ENCODE results near the gene ERI2.
"Not testable (repeated sequence)": the region's sequence is repeated elsewhere in the genome, so short reads cannot be mapped to it uniquely, and the experiment has no call there.

ERI2 gene

GRCh38 chr16:20812510-20812909 is 6.2 kb upstream of the ERI2 start:
- no peak for DNase-seq

DNA sequence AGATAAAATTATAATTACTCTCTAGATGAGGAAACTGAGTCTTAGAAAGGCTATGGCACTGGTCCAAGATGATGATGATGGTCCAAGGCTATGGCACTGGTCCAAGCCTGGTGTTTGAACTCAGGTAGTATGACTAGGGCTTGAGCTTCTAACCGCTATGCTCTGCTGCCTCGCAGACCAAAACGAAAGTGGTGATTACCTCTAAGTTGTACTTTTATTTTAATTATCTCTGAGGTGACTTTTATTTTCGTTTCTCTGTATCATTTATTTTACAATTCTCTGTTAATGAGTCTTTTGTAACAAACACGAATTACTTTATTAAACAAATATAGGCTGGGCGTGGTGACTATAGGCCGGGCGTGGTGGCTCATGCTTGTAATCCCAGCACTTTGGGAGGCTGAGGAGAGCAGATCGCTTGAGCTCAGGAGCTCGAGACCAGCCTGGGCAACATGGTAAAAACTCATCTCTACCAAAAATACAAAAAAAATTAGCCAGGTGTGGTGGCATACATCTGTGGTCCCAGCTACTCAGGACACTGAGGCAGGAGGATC is 5.7 kb upstream of the ERI2 start:
- no peak for DNase-seq

DNA sequence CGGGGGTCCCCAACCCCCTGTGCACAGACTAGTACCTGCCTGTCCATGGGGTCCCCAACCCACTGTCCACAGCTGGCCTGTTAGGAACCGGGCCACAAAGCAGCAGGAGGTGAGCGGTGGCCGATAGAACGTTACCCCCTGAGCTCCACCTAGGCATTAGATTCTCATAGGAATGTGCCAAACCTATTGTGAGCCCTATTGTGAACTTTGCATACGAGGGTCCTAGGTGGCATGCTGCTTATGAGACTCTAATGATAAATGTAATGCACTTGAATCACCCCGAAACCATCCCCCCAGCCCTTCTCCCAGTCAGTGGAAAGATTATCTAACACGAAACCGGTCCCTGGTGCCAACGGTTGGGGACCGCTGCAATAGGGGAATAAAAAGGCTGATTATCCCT is 1.6 kb upstream of the ERI2 start:
- DNase-seq, result no peak

- not testable (repeated sequence) for DNase-seq
These were observed 546 bp downstream of the ERI2 start for GRCh38 chr16:20805684-20806167.

- DNase-seq, result no peak
These were observed 2.6 kb downstream of the ERI2 start for GRCh38 chr16:20803561-20804214.

DNA sequence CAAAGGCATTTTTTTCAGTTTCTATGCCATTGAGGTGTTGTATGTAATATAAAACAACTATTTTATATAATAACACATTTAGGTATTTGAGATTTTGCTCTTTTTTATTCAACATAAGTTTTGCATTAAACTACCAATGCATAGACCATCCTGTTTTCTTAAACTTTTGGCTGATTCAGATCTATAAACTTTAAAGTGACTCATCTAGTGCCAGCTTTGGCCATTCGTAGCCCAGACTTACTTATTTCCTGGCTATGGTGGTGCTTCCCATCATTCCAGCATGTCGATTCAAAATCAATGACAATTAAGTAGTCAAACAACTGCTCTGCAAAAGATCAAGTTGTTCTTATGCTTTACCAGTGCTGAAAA is 3.1 kb downstream of the ERI2 start:
- no peak for DNase-seq

- DNase-seq, result no peak
These were observed 5.0 kb downstream of the ERI2 start for GRCh38 chr16:20801278-20801677.

DNA sequence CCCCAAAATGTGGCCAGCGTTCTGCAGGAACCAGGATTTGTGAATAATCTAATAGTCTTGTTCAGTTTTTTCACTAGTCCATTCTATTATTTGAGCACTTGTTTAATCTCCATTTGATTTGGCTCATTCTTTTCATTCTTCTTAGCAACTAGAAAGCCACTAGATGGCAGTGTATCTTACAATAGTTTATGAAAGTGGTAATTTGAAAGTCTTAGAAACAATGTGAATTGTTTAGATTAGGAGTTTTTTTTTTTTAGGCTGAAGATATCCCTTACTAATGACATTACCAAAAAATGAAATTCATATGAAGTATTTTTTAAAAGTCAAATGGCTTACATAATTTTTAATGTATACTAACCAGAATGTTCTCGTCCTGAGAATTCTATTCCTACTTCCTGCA is 6.7 kb downstream of the ERI2 start:
- peak; percentile 14 for DNase-seq

GRCh38 chr16:20798364-20798763 is 7.9 kb downstream of the ERI2 start:
- no peak for DNase-seq

DNA sequence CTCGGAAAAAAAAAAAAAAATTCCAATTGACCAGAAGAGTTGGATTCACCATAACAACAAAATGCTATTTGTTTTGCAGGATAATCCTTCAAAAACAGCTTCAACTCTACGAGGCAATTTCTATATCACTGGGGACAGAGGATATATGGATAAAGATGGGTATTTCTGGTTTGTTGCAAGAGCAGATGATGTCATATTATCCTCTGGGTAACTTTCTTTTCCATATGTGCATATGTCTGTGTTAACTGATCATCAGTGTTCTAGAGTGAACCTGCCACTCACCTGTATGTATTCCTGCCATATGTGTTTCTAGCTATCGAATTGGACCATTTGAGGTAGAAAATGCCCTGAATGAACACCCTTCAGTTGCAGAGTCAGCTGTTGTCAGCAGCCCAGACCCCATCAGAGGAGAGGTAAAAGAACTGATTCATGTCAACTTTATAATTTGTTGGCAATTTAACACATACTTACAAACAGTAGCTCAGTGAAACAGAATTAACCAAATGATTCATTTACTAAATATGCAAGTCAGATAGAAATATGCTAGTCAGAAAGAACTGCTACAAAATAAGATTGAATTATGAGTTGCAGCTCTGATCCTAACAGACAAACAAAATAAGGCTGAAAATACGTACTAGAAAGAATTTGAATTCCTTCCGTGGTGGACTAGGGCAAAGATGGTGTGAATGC is 14.2 kb downstream of the ERI2 start:
- no peak for DNase-seq

- DNase-seq, result no peak
These were observed 17.1 kb downstream of the ERI2 start for GRCh38 chr16:20789130-20789529.

GRCh38 chr16:20784204-20784603 is 22.1 kb downstream of the ERI2 start:
- no peak for DNase-seq

GRCh38 chr16:20782470-20782869 is 23.8 kb downstream of the ERI2 start:
- DNase-seq, result no peak

GRCh38 chr16:20781697-20782096 is 24.6 kb downstream of the ERI2 start:
- no peak for DNase-seq

- peak; percentile 13 for DNase-seq
These were observed 31.4 kb downstream of the ERI2 start for GRCh38 chr16:20774703-20775362.

DNA sequence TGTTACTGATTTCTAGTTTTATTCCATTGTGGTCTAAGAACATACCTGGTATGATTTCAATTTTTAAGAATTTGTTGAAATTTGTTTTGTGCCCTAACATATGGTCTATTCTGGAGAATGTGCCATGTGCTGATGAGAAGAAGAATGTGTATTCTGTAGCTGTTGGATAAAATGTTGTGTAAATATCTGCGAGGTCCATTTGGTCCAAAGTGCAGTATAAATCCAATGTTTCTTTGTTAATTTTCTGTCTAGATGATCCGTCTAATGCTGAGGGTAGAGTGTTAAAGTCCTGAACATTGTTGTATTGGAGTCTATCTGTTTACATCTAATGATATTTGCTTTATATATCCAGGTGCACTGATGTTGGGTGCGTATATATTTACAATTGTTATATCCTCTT is 32.6 kb downstream of the ERI2 start:
- no peak for DNase-seq

DNA sequence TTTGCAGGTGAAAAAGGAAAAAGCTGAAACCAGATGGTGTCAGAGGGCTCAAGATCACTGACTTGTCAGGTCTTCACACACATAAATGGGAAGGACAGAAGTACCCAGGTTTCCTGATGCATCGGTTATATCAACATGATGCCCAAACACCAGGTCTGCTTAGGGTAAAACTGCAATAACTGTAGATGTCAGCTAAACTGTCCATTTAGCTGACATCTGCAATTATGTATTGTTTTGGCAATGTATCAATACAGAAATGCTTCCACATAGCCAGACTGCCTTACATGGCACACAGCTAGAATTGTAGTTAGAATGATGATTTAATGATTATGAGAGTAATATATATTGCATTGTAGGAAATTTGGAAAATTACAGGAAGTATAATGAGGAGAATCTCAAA is 37.5 kb downstream of the ERI2 start:
- no peak for DNase-seq

DNA sequence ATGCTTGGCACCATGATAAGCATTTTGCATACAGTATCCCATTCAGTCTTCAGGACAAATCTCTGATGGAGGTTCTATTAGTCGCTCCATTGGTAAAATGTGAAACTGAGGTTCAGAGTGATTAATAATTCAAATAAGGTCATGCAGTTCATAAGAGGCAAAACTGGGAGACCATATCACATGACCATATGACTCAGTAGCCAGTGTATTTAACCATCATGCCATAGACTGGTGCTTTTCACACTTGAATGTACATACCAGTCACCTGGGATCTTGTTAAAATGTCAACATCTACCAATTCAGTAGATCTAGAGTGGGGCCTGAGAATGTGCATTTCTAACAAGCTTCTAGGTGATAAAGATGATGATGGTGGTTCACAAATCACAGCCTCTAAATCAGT is 38.2 kb downstream of the ERI2 start:
- no peak for DNase-seq

- no peak for DNase-seq
These were observed 38.7 kb downstream of the ERI2 start for GRCh38 chr16:20767577-20767976.

- DNase-seq, result no peak
These were observed 40.0 kb downstream of the ERI2 start for GRCh38 chr16:20766294-20766693.

- no peak for DNase-seq
These were observed 40.5 kb downstream of the ERI2 start for GRCh38 chr16:20765732-20766131.

GRCh38 chr16:20764448-20764847 is 41.8 kb downstream of the ERI2 start:
- not testable (repeated sequence) for DNase-seq

DNA sequence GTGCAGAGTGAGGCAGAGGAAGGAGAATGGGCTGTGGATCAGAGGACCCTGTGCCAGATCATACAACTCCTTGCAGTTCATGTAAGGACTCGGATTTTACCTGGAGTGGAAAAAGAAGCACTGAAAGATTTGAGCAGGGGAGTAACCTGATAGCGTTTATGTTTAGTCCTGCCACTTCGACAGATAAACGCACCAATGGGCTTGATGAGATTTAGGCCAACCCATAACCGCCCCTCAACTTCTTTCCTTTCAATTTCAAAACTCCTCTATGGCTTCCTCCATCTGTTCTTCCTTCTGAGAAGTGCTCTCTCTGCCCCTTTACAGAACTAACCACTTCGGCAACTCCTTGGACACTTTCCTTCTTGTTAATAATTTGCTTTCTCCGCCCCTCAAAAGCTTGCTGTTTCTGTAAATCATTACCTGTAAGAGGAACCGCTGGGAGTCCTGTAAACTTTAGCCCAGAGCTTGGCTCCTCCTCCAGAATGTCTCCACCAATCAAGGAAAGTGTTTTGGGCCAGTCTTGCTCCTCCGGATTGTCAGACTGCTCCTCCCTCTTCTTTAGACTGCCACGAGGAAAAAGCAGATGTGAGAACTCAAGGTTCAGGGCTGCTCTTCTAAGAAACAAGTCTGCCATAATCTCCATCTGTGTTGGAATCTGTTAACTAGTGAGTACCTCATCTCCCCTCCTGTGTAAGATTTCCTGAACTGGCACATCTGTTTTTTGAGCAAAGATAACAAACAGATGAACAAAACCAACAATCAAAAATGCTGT is 42.6 kb downstream of the ERI2 start, which contains the start of gene ACSM3:
TSS of gene ACSM3 (plus strand) at position 554 of the 772 bp plus-strand sequence. CDS start 6,021 bp downstream, outside the sequence.
- DNase-seq, result no peak
